Urothelium cell line (cell line): ENCODE results near the gene ATP6AP1.

Experiments
- DNase-seq: peaks from one replicate; pipeline ENCODE4 v3.0.0; 2011; ENCODE audit warnings: low spot score, mixed read lengths
- FAIRE-seq: peaks from 2 replicates; lab custom pipeline; 2011; peaks lifted over from hg19 to GRCh38; lab: Jason Lieb, UNC

The ATP6AP1 gene

GRCh38 chrX:154443992-154444754, 15.7 kb downstream of the ATP6AP1 start, which contains the start of gene FAM50A:
Gene FAM50A, plus strand, starts transcription at chrX:154444141. Its CDS starts 95 bp downstream, at chrX:154444236.
- DNase-seq (peak; percentile 88), FAIRE-seq (no peak)

DNA sequence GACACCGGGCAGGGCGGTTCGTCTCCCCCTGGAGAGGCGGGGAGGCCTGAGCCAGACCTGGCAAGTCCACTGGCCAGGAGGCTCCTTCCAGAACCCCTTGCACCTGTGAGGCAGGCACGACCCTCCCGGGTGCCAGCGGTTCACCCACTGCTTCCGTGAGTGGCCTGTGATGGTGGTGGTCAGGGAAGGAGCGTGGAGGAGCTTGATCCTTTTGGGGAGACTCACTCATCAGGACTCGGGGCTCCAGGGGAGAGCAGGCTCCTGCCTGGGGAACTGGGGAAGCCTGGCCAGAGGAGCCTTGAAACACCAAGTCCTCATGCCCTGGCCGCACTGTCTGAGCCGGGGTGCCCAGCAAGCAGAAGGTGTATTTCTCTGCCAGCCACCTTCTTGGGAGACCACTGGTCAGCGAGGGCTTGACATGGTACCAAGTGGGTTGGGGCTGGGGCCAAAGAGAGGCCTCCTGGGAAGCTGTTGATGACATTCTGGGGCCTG, 16.3 kb downstream of the ATP6AP1 start:
- FAIRE-seq (no peak), DNase-seq (no peak)

DNA sequence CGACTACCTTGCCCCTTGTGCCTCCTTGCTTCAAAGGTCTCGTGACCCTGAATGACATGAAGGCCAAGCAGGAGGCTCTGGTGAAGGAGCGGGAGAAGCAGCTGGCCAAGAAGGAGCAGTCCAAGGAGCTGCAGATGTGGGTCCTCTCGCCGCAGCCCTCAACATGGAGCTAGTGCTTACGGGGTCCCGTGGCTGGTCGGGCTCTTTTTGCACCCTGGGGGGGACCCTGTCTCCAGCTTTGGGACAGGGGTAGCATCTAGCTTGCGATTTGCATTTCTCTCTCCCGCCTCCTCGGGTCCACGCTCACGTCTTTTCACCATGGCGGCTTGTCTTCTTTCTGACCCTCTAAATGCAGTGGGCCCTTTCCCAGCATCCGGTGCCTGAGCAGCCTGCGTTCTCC, 17.3 kb downstream of the ATP6AP1 start:
- DNase-seq (no peak), FAIRE-seq (no peak)

DNA sequence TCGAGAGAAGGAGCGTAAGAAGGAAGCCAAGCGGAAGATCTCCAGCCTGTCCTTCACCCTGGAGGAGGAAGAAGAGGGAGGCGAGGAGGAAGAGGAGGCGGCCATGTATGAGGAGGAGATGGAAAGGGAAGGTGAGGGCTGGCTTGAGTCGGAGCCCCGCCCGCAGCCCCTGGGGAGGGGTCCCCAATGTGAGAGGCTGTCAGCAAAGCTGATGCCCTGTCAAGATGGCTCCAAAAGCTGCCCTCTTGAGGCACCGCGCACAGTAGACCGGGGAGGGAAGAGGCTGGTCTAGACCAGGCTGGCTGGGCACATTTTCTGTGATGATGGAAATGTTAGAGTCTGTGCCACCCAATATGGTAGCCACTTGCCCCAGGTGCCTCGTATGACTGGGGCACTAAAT, 18.0 kb downstream of the ATP6AP1 start:
- FAIRE-seq = no peak

GRCh38 chrX:154448484-154448883, 20.0 kb downstream of the ATP6AP1 start:
- DNase-seq = no peak
- no peak for FAIRE-seq

More for the DNA sequence above, 18.0 kb downstream of the ATP6AP1 start:
- no peak for DNase-seq

DNA sequence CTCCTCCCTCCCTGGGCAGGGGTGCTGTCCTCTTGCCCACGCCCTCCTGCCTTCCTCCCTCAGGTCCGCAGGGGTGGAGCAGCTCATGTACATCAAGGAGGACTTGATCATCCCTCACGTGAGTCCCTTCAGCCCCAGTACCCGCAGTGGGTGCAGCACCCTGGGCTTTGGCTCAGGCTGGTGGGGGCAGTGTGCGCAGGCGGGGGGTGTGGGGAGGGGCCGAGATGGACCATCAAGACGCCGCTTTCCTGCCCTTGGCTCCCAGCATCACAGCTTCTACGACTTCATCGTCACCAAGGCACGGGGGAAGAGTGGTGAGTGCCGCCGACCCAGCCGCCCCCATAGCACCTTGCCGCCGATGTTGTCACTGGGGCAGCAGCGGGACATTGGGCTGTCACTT, 21.1 kb downstream of the ATP6AP1 start:
- FAIRE-seq (no peak), DNase-seq (no peak)

GRCh38 chrX:154450312-154450711, 21.8 kb downstream of the ATP6AP1 start:
- DNase-seq = no peak
- FAIRE-seq = no peak

- FAIRE-seq (no peak), DNase-seq (no peak)
Measured at GRCh38 chrX:154452823-154453222, 24.3 kb downstream of the ATP6AP1 start.

GRCh38 chrX:154457491-154458115, 29.1 kb downstream of the ATP6AP1 start:
- FAIRE-seq = no peak
- peak; percentile 81 for DNase-seq

GRCh38 chrX:154458116-154458953, 29.9 kb downstream of the ATP6AP1 start, which contains the start of gene PLXNA3:
Gene PLXNA3, plus strand, starts transcription at chrX:154458281. Its CDS starts 1,903 bp downstream, at chrX:154460184.
- FAIRE-seq = no peak
- DNase-seq = peak; percentile 72

- DNase-seq = peak; percentile 33
- FAIRE-seq = no peak
Measured at GRCh38 chrX:154458954-154459778, 30.7 kb downstream of the ATP6AP1 start.

DNA sequence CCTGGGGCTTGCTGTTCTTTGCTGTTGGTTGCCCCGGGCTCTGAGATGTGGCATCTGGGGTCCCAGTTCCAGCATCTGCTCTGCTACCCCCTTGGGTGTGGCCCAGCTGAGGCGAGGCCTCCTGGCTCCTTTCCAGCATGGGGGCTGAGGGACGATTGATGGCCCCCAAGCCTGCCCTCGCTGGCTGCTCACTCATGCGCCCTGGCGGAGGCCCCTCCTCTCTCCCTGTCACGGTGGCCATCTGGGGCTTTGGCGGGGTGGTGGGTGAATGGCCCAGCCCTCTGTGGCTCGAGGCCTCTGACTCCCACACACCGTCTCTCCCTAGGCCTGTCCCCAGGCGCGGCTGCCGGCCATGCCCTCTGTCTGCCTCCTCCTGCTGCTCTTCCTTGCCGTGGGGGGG, 31.4 kb downstream of the ATP6AP1 start:
- DNase-seq = no peak
- FAIRE-seq = no peak

GRCh38 chrX:154460326-154460725, 31.8 kb downstream of the ATP6AP1 start:
- DNase-seq (no peak), FAIRE-seq (no peak)

DNA sequence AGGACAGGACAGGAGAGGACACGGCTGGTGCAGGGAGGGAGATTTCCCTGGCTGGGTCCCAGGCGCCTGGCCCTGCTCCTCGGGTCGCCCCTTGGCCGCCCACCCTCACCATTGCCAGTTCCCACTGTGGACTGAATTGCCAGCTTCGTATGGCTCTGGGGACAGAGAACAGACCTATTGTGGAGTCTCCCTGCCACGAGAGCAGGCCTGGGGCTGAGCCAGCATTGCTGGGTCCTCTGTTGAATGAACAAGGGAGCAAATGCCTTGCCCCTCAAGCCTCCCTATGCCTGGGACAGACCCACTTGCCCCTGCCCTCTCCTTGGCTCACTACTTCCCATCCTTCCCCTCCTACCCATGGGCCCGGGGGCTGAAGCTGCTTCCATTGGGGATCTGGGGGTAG, 33.9 kb downstream of the ATP6AP1 start:
- FAIRE-seq (no peak), DNase-seq (no peak)

DNA sequence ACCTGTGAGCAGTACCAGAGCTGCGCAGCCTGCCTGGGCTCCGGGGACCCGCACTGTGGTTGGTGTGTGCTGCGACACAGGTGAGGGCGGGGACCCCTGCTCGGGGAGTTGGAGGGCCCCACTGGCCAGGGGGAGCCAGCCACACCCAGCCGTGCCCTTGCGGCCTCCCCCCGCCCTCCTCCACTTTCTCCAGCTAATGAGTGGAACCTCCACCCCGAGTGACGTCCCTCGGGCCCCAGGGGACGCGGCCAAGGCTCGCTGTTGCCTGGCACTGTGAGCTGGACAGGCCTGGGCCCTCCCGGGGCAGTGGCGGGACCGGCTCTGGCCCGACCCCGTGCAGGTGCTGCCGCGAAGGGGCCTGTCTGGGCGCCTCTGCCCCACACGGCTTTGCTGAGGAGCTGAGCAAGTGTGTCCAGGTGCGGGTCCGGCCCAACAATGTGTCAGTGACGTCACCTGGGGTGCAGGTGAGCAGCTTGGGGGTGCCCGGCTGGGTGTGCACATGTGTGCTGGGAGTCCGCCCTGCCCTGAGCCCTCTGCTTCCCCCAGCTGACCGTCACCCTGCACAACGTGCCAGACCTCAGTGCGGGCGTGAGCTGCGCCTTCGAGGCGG, 35.2 kb downstream of the ATP6AP1 start:
- DNase-seq (no peak), FAIRE-seq (no peak)

DNA sequence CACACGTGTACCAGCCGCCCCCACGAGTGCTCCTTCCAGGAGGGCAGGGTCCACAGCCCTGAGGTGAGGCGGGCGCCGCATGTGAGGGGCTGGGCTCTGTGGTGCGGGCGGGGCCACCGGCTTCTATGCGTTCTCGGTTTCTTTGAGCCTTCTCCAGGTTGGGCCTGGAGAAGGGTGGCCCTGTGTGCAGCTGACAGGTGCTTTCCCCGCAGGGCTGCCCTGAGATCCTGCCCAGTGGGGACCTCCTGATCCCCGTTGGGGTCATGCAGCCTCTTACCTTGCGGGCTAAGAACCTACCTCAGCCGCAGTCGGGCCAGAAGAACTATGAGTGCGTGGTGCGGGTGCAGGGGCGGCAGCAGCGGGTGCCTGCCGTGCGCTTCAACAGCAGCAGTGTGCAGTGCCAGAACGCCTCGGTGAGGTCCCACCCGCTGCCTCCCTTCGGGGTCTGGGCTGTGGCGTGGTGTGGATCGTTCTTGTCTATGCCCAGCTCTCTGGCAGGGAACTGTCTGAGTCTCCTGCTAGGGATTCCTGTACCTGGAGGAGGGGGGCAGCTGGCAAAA, 36.4 kb downstream of the ATP6AP1 start:
- no peak for DNase-seq
- no peak for FAIRE-seq

DNA sequence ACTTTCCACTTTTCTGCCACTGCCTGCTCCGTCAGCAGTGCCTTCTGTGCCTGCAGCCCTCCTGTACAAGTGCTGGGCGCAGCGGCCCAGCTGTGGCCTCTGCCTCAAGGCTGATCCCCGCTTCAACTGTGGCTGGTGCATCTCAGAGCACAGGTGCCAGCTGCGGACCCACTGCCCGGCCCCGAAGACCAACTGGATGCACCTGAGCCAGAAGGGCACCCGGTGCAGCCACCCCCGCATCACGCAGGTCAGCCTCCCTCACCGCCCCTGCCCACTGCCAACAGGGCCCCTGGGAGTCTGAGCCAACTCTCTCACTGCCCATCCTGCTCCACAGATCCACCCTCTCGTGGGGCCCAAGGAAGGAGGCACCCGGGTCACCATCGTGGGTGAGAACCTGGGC, 37.1 kb downstream of the ATP6AP1 start:
- DNase-seq (no peak), FAIRE-seq (no peak)

DNA sequence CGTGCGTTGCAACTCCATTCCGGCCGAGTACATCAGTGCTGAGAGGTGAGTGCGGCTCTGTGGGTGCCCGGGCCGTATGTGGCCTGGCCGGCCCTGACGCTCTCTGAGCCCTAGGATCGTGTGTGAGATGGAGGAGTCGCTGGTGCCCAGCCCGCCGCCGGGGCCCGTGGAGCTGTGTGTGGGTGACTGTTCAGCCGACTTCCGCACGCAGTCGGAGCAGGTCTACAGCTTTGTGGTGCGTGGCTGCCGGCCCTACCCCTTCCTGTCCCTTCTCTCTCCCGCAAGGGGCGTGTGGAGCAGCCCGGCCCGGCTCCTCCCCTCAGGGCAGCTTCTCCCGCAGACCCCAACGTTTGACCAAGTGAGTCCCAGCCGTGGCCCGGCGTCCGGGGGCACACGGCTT, 37.6 kb downstream of the ATP6AP1 start:
- FAIRE-seq (no peak), DNase-seq (no peak)

GRCh38 chrX:154466907-154467306, 38.4 kb downstream of the ATP6AP1 start:
- DNase-seq = no peak
- no peak for FAIRE-seq

GRCh38 chrX:154467556-154467955, 39.1 kb downstream of the ATP6AP1 start:
- no peak for DNase-seq
- FAIRE-seq = no peak
